Endothelial cell of umbilical vein (primary cell): ENCODE measurements around the gene AP4M1. TPM values are rescaled to one million over a fixed set of nuclear protein-coding genes. Genes with fewer than 3 reads are reported as not detected.

ENCODE experiments used
- BruUV-seq: library from RNA; stranded (reverse); fragments of 400-500 nt; replicated peaks from 2 replicates; lab custom pipeline; 2021; lab: Mats Ljungman, UMichigan
- CTCF ChIA-PET: fragments of 300-600, 350-600 bp; sonication (Branson Sonifier 250); formaldehyde crosslinking; loops from one replicate; lab custom pipeline; 2021; ENCODE audit warnings: antibody characterized with exemption, inconsistent platforms; lab: Charles Lee
- POLR2A ChIA-PET: fragments of 300-600, 350-600 bp; sonication (Branson Sonifier 250); formaldehyde crosslinking; loops from one replicate; lab custom pipeline; 2021; ENCODE audit warnings: antibody characterized with exemption, inconsistent platforms; lab: Charles Lee
- DNase-seq: peaks from one replicate; pipeline ENCODE4 v3.0.0-alpha.2; 2011; ENCODE audit warnings: low read depth, low spot score
- FAIRE-seq: peaks from 2 replicates; lab custom pipeline; 2011; peaks lifted over from hg19 to GRCh38; lab: Jason Lieb, UNC
- H2AFZ ChIP-seq: 2 replicates; pipeline ENCODE4 v1.6.0; 2012; ENCODE audit warnings: low read depth, low read length, control low read depth, inconsistent platforms
- H3K27ac ChIP-seq: 2 replicates; pipeline ENCODE4 v1.5.1; 2011; ENCODE audit warnings: low read depth, mild to moderate bottlenecking, control low read depth, low read length, moderate library complexity; ENCODE audit not compliant: insufficient read depth
- H3K27me3 ChIP-seq, 2 experiments: 2 replicates each; pipeline versions ENCODE4 v1.6.0 to v1.6.1; 2011; ENCODE audit warnings: low read length in 2 of 2, mixed read lengths in 1 of 2; ENCODE audit not compliant: control insufficient read depth in 2 of 2, insufficient read depth in 2 of 2
- H3K36me3 ChIP-seq, 2 experiments: 2 replicates in 1 of 2; 3 replicates in 1 of 2; pipeline ENCODE4 v1.5.1; 2011; ENCODE audit warnings: low read length in 2 of 2, mild to moderate bottlenecking in 1 of 2, moderate library complexity in 1 of 2; ENCODE audit not compliant: control insufficient read depth in 2 of 2, insufficient read depth in 2 of 2; ENCODE audit errors: extremely low read depth in 1 of 2
- H3K4me1 ChIP-seq: 3 replicates; pipeline ENCODE4 v1.5.1; 2011; ENCODE audit warnings: mild to moderate bottlenecking, low read length; ENCODE audit not compliant: control insufficient read depth, insufficient read depth; ENCODE audit errors: extremely low read depth
- H3K4me2 ChIP-seq: 2 replicates; pipeline ENCODE4 v1.6.1; 2011; ENCODE audit warnings: low read length, control low read depth, mixed read lengths; ENCODE audit not compliant: insufficient read depth
- H3K4me3 ChIP-seq, 3 experiments: fragments of 200-600 bp in 1 of 3; sonication (generic), shearing (Covaris generic) in 1 of 3; replicated peaks in 1 of 3; 2 replicates each; pipeline ENCODE4 v1.5.1; 2011 to 2016; ENCODE audit warnings: control low read depth in 3 of 3, low read length in 3 of 3, mild to moderate bottlenecking in 2 of 3, inconsistent platforms in 1 of 3, low read depth in 1 of 3, moderate library complexity in 1 of 3; ENCODE audit not compliant: insufficient read depth in 1 of 3
- H3K79me2 ChIP-seq: 2 replicates; pipeline ENCODE4 v1.6.0; 2012; ENCODE audit warnings: low read length, inconsistent platforms; ENCODE audit not compliant: control insufficient read depth, insufficient read depth
- H3K9ac ChIP-seq: replicated peaks from 2 replicates; pipeline ENCODE3; 2011; ENCODE audit warnings: low read length, control low read depth; ENCODE audit not compliant: insufficient read depth; ENCODE audit errors: extremely low read depth
- H3K9me1 ChIP-seq: replicated peaks from 3 replicates; pipeline ENCODE4 v1.6.0; 2011; ENCODE audit warnings: mild to moderate bottlenecking, low read length; ENCODE audit not compliant: control insufficient read depth, insufficient read depth; ENCODE audit errors: extremely low read depth
- H3K9me3 ChIP-seq: replicated peaks from 2 replicates; pipeline ENCODE4 v1.5.1; 2012; ENCODE audit warnings: low read length, inconsistent platforms; ENCODE audit not compliant: control insufficient read depth, insufficient read depth
- H4K20me1 ChIP-seq: replicated peaks from 2 replicates; pipeline ENCODE3; 2011; ENCODE audit warnings: mild to moderate bottlenecking, low read length; ENCODE audit not compliant: control insufficient read depth, insufficient read depth; ENCODE audit errors: extremely low read depth
- EZH2 ChIP-seq: IDR thresholded peaks from 2 replicates; pipeline ENCODE4 v1.6.1; 2012; ENCODE audit warnings: borderline replicate concordance, low read depth, mild to moderate bottlenecking, moderate library complexity, low read length, inconsistent platforms; ENCODE audit not compliant: severe bottlenecking
- FOS ChIP-seq: IDR thresholded peaks from 2 replicates; pipeline ENCODE4 v1.6.1; 2011; ENCODE audit warnings: mild to moderate bottlenecking, low read length, moderate library complexity, borderline replicate concordance; ENCODE audit not compliant: insufficient read depth
- GATA2 ChIP-seq: IDR thresholded peaks from 2 replicates; pipeline ENCODE4 v1.7.0; 2011; ENCODE audit warnings: low read depth, mild to moderate bottlenecking, moderate library complexity, mixed read lengths, low read length; ENCODE audit not compliant: insufficient read length, insufficient read depth
- POLR2A ChIP-seq: IDR thresholded peaks from 2 replicates; pipeline ENCODE4 v1.6.1; 2012; ENCODE audit warnings: low read depth, mild to moderate bottlenecking, control low read depth, low read length
- POLR2AphosphoS5 ChIP-seq: IDR thresholded peaks from 2 replicates; pipeline ENCODE4 v1.6.1; 2012; ENCODE audit warnings: low read depth, mild to moderate bottlenecking, control low read depth, low read length, moderate library complexity; ENCODE audit not compliant: insufficient read depth
- dilution Hi-C: fragments of 300-500 bp; cut with MboI; formaldehyde crosslinking; loops from one replicate; pipeline ENCODE4 v1.15.0; 2019; ENCODE audit warnings: low sequenced_read_pairs; ENCODE audit not compliant: extremely low pct_ligation_motif_present
- intact Hi-C: fragments of 100-400 bp; cut with micrococcal nuclease; formaldehyde crosslinking; loops from one replicate; pipeline ENCODE4 v1.10.0; 2022
- polyA plus RNA-seq, 4 experiments: library from polyadenylated mRNA; depleted of rRNA in 3 of 4; stranded (reverse) in 3 of 4; unstranded in 1 of 4; fragments of >200 nt; gene quantifications; 2 replicates each; pipeline versions ENCODE4 v1.2.1 to v1.2.3, GENCODE V29; 2011 to 2012; ENCODE audit warnings: missing spikeins in 1 of 4
- total RNA-seq: library from RNA; stranded (reverse); gene quantifications from 2 replicates; pipeline ENCODE4 v1.2.3, GENCODE V29; 2021
- TF ChIP-seq, protein P1 (sequence below), 2 donors: IDR thresholded peaks; 1 replicate in 1 of 2; 2 replicates in 1 of 2; pipeline ENCODE4 v1.5.1; 2011; ENCODE audit warnings: low read length in 2 of 2, mild to moderate bottlenecking in 2 of 2, moderate library complexity in 2 of 2, control low read depth in 1 of 2, inconsistent platforms in 1 of 2, low read depth in 1 of 2; ENCODE audit not compliant: insufficient read depth in 1 of 2; ENCODE audit errors: extremely low read depth in 1 of 2
- TF ChIP-seq, protein P2 (sequence below): IDR thresholded peaks from 2 replicates; pipeline ENCODE4 v1.6.1; 2011; ENCODE audit not compliant: insufficient read depth, insufficient read length

Gene AP4M1
- total and polyA plus RNA-seq, 2 donors (not counting 3 experiments of a cell fraction or from before 2014, with no cell fraction given) = 20.5 to 27.4 TPM

DNA sequence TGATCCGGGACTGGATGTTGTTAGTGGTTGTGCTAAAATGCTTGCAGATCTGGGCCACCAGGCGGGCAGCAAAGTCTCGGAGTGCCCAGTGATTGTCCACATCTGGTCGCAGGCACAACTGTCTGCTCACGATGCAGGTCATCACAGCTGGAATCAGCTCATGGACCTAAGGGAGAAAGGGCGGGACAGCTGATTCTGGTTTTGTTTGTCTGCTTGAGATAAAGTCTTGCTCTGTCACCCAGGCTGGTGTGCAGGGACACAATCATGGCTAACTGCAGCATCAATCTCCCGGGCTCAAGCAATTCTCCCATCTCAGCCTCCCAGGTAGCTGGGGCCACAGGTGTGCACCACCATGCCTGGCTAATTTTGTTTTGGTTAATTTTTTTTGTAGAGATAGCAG is 9.7 kb downstream of the AP4M1 start:
- intact Hi-C loops = no loop called here
- no peaks in the 10 kb centered on the region for H3K27me3 ChIP-seq
- no peaks in the 10 kb centered on the region for H4K20me1 ChIP-seq
- BruUV-seq = no TSS peak
- dilution Hi-C loops = no loop called here
- CTCF ChIA-PET = no interaction called here
- no peak for TF ChIP-seq POLR2A
- TF ChIP-seq EZH2 = no peak
- TF ChIP-seq, protein P1, sequence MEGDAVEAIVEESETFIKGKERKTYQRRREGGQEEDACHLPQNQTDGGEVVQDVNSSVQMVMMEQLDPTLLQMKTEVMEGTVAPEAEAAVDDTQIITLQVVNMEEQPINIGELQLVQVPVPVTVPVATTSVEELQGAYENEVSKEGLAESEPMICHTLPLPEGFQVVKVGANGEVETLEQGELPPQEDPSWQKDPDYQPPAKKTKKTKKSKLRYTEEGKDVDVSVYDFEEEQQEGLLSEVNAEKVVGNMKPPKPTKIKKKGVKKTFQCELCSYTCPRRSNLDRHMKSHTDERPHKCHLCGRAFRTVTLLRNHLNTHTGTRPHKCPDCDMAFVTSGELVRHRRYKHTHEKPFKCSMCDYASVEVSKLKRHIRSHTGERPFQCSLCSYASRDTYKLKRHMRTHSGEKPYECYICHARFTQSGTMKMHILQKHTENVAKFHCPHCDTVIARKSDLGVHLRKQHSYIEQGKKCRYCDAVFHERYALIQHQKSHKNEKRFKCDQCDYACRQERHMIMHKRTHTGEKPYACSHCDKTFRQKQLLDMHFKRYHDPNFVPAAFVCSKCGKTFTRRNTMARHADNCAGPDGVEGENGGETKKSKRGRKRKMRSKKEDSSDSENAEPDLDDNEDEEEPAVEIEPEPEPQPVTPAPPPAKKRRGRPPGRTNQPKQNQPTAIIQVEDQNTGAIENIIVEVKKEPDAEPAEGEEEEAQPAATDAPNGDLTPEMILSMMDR (IDR thresholded peaks at IDR 0.05; ENCODE audit: extremely low read depth in 1 of 2, insufficient read depth in 1 of 2, low read depth in 1 of 2, low read length in 2 of 2) = no peak
- no peak for TF ChIP-seq GATA2
- TF ChIP-seq, protein P2, sequence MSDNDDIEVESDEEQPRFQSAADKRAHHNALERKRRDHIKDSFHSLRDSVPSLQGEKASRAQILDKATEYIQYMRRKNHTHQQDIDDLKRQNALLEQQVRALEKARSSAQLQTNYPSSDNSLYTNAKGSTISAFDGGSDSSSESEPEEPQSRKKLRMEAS = no peak
- TF ChIP-seq FOS = no peak
- no peak for TF ChIP-seq POLR2AphosphoS5
- H2AFZ ChIP-seq = no peak overlapping the region
- DNase-seq (no peak), FAIRE-seq (no peak)
- POLR2A ChIA-PET = no interaction called here
- no peaks in the 10 kb centered on the region for H3K9me1 ChIP-seq
- no peak overlapping the region for H3K9ac ChIP-seq
- H3K4me2 ChIP-seq = no peak overlapping the region
- H3K79me2 ChIP-seq = no peaks in the 10 kb centered on the region
- H3K4me3 ChIP-seq = no peak overlapping the region
- no peaks in the 10 kb centered on the region for H3K4me1 ChIP-seq
- peaks cover 12 to 41% of the 10 kb centered on the region in 2 experiments for H3K36me3 ChIP-seq
- H3K9me3 ChIP-seq = no peaks in the 10 kb centered on the region
- no peak overlapping the region for H3K27ac ChIP-seq
